ENCODE data around the gene ZNF783. TPM values are rescaled to one million over a fixed set of nuclear protein-coding genes. Genes with fewer than 3 reads are reported as not detected.

The ZNF783 gene
- total RNA-seq, 4 donors from 2014 or later = 9.9 to 20.8 (median 14.4) TPM

- DNase-seq (ENCODE audit: low spot score in 2 of 2) = no peak
Observed at GRCh38 chr7:149218469-149219420, 43.3 kb upstream of the ZNF783 start.

DNA sequence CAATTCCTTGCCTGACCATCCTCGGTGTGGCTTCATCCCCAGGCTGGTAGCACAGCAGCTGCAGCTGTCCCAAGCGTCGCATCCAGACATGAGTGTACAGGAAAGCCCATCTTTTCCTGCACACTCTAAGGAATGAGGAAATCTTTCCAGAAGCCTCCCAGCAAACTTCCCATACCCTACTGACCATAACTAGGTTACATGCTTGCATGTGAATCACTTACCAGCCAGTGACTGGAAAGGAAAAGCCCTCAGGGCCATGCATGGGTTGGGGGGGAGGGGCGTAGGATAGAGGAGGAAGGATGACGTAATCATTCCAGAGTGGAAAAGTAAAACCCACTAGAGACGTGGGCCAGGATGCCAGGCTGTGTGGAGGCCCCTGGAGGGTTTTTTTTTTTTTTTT, 41.5 kb upstream of the ZNF783 start:
- TF ChIP-seq EP300 (IDR thresholded peaks at IDR 0.05) (no peak), POLR2A (IDR thresholded peaks at IDR 0.05) (no peak), POLR2AphosphoS5 (IDR thresholded peaks at IDR 0.05) (no peak)
- TF ChIP-seq, protein P1, sequence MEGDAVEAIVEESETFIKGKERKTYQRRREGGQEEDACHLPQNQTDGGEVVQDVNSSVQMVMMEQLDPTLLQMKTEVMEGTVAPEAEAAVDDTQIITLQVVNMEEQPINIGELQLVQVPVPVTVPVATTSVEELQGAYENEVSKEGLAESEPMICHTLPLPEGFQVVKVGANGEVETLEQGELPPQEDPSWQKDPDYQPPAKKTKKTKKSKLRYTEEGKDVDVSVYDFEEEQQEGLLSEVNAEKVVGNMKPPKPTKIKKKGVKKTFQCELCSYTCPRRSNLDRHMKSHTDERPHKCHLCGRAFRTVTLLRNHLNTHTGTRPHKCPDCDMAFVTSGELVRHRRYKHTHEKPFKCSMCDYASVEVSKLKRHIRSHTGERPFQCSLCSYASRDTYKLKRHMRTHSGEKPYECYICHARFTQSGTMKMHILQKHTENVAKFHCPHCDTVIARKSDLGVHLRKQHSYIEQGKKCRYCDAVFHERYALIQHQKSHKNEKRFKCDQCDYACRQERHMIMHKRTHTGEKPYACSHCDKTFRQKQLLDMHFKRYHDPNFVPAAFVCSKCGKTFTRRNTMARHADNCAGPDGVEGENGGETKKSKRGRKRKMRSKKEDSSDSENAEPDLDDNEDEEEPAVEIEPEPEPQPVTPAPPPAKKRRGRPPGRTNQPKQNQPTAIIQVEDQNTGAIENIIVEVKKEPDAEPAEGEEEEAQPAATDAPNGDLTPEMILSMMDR (IDR thresholded peaks at IDR 0.05) = no peak
- no peaks in the 10 kb centered on the region for H3K27me3 ChIP-seq
- no peak overlapping the region for H3K27ac ChIP-seq
- no peak for DNase-seq (ENCODE audit: low spot score in 2 of 2)
- no peaks in the 10 kb centered on the region for H3K9me3 ChIP-seq
- WGBS = 67% methylated on average over 6 of the region's 6 CpGs
- peaks cover 100% of the 10 kb centered on the region for H3K36me3 ChIP-seq
- H3K4me1 ChIP-seq = no peaks in the 10 kb centered on the region
- no peak overlapping the region for H3K4me3 ChIP-seq

More at GRCh38 chr7:149218469-149219420, 43.3 kb upstream of the ZNF783 start:
- WGBS = 91% methylated on average over 10 of the region's 10 CpGs
- no peaks in the 10 kb centered on the region for H3K27me3 ChIP-seq
- no peaks in the 10 kb centered on the region for H3K9me3 ChIP-seq
- no peaks in the 10 kb centered on the region for H3K4me1 ChIP-seq
- no peak overlapping the region for H3K27ac ChIP-seq
- no peak overlapping the region for H3K4me3 ChIP-seq
- TF ChIP-seq POLR2A (IDR thresholded peaks at IDR 0.05) (no peak), EP300 (IDR thresholded peaks at IDR 0.05) (no peak), POLR2AphosphoS5 (IDR thresholded peaks at IDR 0.05) (no peak)
- TF ChIP-seq, protein P1 (IDR thresholded peaks at IDR 0.05) = no peak
- H3K36me3 ChIP-seq = peaks cover 100% of the 10 kb centered on the region

DNA sequence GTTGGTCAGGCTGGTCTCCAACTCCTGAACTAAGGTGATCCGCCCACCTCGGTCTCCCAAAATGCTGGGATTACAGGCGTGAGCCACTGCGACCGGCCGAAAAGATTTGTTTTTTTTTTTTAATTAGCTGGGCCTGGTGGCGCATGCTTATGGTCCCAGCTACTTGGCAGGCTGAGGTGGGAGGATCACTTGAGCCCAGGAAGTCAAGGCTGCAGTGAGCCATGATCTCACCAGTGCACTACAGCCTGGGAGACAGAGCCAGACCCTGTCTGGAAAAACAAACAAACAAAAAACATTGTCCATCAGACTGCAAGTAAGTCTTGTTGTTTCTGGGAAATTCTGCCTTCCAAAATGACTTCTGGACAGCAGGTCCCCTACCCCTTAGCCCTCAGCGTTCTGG, 38.8 kb upstream of the ZNF783 start:
- Histone ChIP-seq H3K27ac (no peak overlapping the region), H3K36me3 (peaks cover 79% of the 10 kb centered on the region), H3K9me3 (no peaks in the 10 kb centered on the region), H3K4me3 (no peak overlapping the region), H3K27me3 (no peaks in the 10 kb centered on the region), H3K4me1 (no peaks in the 10 kb centered on the region)
- no peak for DNase-seq (ENCODE audit: low spot score in 2 of 2)
- TF ChIP-seq EP300 (IDR thresholded peaks at IDR 0.05) (no peak), POLR2A (IDR thresholded peaks at IDR 0.05) (no peak), POLR2AphosphoS5 (IDR thresholded peaks at IDR 0.05) (no peak)
- TF ChIP-seq, protein P1 (IDR thresholded peaks at IDR 0.05) = no peak
- WGBS = 97% methylated on average over 8 of the region's 8 CpGs

DNA sequence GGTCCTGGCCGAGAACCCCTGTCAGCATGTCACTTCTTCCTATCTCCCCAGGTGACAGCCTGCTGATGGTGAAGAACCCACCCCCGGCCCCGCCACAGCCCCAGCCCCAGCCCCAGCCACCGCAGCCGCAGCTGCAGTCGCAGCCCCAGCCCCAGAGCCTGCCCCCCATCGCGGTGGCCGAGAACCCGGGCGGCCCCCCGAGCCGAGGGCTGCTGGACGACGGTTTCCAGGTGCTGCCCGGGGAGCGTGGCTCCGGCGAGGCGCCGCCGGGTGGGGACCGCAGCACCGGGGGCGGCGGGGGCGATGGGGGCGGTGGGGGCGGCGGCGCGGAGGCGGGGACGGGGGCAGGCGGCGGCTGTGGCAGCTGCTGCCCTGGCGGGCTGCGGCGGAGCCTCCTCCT, 38.2 kb upstream of the ZNF783 start:
- Histone ChIP-seq H3K36me3 (peaks cover 73% of the 10 kb centered on the region), H3K4me1 (no peaks in the 10 kb centered on the region)
- no CpG with 5 or more reads among the region's 39 CpGs for WGBS

DNA sequence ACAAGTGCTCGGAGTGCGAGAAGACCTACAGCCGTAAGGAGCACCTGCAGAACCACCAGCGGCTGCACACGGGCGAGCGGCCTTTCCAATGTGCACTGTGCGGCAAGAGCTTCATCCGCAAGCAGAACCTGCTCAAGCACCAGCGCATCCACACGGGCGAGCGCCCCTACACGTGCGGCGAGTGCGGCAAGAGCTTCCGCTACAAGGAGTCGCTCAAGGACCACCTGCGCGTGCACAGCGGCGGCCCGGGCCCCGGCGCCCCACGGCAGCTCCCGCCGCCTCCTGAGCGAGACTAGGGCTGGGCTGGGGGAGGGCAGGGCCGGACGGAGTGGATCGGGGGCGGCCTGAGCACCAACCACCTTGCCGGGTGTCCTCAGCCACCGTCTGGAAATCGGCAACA, 37.6 kb upstream of the ZNF783 start:
- TF ChIP-seq EP300 (IDR thresholded peaks at IDR 0.05) (no peak), POLR2A (IDR thresholded peaks at IDR 0.05) (no peak), POLR2AphosphoS5 (IDR thresholded peaks at IDR 0.05) (no peak)
- TF ChIP-seq, protein P1 (IDR thresholded peaks at IDR 0.05) = no peak
- Histone ChIP-seq H3K36me3 (peaks cover 67% of the 10 kb centered on the region), H3K4me1 (no peaks in the 10 kb centered on the region), H3K9me3 (no peaks in the 10 kb centered on the region), H3K4me3 (no peak overlapping the region), H3K27me3 (no peaks in the 10 kb centered on the region), H3K27ac (no peak overlapping the region)
- DNase-seq (ENCODE audit: low spot score in 2 of 2) = no peak
- 96% methylated on average over 37 of the region's 37 CpGs for WGBS

More for the DNA sequence above, 38.2 kb upstream of the ZNF783 start:
- H3K27ac ChIP-seq = no peak overlapping the region
- H3K9me3 ChIP-seq = no peaks in the 10 kb centered on the region
- TF ChIP-seq POLR2AphosphoS5 (IDR thresholded peaks at IDR 0.05) (no peak), EP300 (IDR thresholded peaks at IDR 0.05) (no peak), POLR2A (IDR thresholded peaks at IDR 0.05) (no peak)
- TF ChIP-seq, protein P1 (IDR thresholded peaks at IDR 0.05) = no peak
- H3K27me3 ChIP-seq = no peaks in the 10 kb centered on the region
- no peak overlapping the region for H3K4me3 ChIP-seq
- no peak for DNase-seq (ENCODE audit: low spot score in 2 of 2)

Measured in suprapubic skin (tissue), 4 donors.